ENCODE results near the gene GID8.

GRCh38 chr20:62906647-62907375 lies 31.1 kb upstream of the GID8 start:
- TF ChIP-seq, protein P1, sequence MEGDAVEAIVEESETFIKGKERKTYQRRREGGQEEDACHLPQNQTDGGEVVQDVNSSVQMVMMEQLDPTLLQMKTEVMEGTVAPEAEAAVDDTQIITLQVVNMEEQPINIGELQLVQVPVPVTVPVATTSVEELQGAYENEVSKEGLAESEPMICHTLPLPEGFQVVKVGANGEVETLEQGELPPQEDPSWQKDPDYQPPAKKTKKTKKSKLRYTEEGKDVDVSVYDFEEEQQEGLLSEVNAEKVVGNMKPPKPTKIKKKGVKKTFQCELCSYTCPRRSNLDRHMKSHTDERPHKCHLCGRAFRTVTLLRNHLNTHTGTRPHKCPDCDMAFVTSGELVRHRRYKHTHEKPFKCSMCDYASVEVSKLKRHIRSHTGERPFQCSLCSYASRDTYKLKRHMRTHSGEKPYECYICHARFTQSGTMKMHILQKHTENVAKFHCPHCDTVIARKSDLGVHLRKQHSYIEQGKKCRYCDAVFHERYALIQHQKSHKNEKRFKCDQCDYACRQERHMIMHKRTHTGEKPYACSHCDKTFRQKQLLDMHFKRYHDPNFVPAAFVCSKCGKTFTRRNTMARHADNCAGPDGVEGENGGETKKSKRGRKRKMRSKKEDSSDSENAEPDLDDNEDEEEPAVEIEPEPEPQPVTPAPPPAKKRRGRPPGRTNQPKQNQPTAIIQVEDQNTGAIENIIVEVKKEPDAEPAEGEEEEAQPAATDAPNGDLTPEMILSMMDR (IDR thresholded peaks at IDR 0.05) = no peak
- no peak for TF ChIP-seq EP300 (IDR thresholded peaks at IDR 0.05)
